Uterus (tissue), 2 donors: ENCODE data around the gene VAV3.

Experiments
- CTCF ChIP-seq, 4 experiments: fragments of 200-600 bp in 2 of 4; fragments of 450-650 bp in 2 of 4; sonication (generic) in 2 of 4; IDR thresholded peaks; one replicate each; pipeline ENCODE4 v1.5.1; 2016 to 2019; ENCODE audit warnings: antibody characterized with exemption in 4 of 4, mild to moderate bottlenecking in 2 of 4, moderate library complexity in 1 of 4
- POLR2A ChIP-seq, 2 donors: fragments of 450-650 bp; IDR thresholded peaks; one replicate each; pipeline ENCODE4 v1.6.1; 2016; ENCODE audit warnings: antibody characterized with exemption in 2 of 2, mild to moderate bottlenecking in 1 of 2, moderate library complexity in 1 of 2

DNA sequence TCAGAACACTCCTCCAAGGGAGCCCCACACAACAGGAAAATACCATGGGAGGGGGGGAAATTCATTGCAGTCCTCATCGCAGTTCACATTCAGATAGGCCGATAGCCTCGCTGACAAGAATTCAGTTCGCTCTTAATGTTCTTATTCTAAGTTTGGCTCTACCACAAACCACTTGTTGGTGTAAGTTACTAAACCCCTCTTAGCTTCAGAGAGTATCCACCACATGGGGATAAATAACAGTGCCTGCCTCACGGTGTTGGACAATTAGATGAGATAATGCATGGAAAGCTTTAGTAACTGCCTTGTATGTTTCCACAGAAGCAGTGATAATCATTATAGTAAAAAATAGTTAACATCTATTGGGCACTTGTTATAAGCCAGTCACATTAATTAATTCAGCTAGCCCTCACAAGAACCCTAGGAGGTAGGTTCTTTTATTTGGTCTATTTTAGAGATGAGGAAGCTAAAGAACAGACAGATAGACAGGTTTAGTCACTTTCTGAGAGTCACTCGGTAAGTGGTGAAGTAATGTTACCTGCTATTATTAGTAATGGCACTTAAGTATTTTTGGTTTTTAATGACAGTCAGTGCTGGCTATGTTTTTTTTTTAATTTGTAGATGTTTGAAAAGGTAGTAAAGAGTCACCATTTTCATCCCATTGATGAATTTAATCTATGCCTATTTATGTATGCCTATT is 10.1 kb downstream of the VAV3 start:
- TF ChIP-seq CTCF (IDR thresholded peaks at IDR 0.05) (no peak), POLR2A (IDR thresholded peaks at IDR 0.05) (no peak)
